ENCODE results near the gene RPA3.

RPA3 gene

GRCh38 chr7:7704867-7705266 lies 13.5 kb downstream of the RPA3 start:
- H3K4me3 ChIP-seq (ENCODE audit: low read depth, low read length) = no peak overlapping the region
- H3K9me3 ChIP-seq (ENCODE audit: severe bottlenecking) = no peaks in the 10 kb centered on the region
- DNase-seq = no peak
- TF ChIP-seq, protein P1, sequence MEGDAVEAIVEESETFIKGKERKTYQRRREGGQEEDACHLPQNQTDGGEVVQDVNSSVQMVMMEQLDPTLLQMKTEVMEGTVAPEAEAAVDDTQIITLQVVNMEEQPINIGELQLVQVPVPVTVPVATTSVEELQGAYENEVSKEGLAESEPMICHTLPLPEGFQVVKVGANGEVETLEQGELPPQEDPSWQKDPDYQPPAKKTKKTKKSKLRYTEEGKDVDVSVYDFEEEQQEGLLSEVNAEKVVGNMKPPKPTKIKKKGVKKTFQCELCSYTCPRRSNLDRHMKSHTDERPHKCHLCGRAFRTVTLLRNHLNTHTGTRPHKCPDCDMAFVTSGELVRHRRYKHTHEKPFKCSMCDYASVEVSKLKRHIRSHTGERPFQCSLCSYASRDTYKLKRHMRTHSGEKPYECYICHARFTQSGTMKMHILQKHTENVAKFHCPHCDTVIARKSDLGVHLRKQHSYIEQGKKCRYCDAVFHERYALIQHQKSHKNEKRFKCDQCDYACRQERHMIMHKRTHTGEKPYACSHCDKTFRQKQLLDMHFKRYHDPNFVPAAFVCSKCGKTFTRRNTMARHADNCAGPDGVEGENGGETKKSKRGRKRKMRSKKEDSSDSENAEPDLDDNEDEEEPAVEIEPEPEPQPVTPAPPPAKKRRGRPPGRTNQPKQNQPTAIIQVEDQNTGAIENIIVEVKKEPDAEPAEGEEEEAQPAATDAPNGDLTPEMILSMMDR (IDR thresholded peaks at IDR 0.05; ENCODE audit: low read depth, low read length) = no peak
- H3K27ac ChIP-seq = no peak overlapping the region
- H3K27me3 ChIP-seq (ENCODE audit: insufficient read depth, low read depth, severe bottlenecking) = no peaks in the 10 kb centered on the region
- H3K36me3 ChIP-seq = no peaks in the 10 kb centered on the region

GRCh38 chr7:7703427-7703826 lies 15.0 kb downstream of the RPA3 start:
- TF ChIP-seq, protein P1 (IDR thresholded peaks at IDR 0.05; ENCODE audit: low read depth, low read length) = no peak
- DNase-seq = no peak
- H3K27ac ChIP-seq = no peak overlapping the region
- H3K36me3 ChIP-seq = no peaks in the 10 kb centered on the region
- no peaks in the 10 kb centered on the region for H3K27me3 ChIP-seq (ENCODE audit: insufficient read depth, low read depth, severe bottlenecking)
- H3K4me3 ChIP-seq (ENCODE audit: low read depth, low read length) = no peak overlapping the region
- H3K9me3 ChIP-seq (ENCODE audit: severe bottlenecking) = no peaks in the 10 kb centered on the region

- Histone ChIP-seq H3K36me3 (no peaks in the 10 kb centered on the region), H3K27me3 (ENCODE audit: insufficient read depth, low read depth, severe bottlenecking) (no peaks in the 10 kb centered on the region), H3K9me3 (ENCODE audit: severe bottlenecking) (no peaks in the 10 kb centered on the region), H3K4me3 (ENCODE audit: low read depth, low read length) (no peak overlapping the region), H3K27ac (no peak overlapping the region)
- TF ChIP-seq, protein P1 (IDR thresholded peaks at IDR 0.05; ENCODE audit: low read depth, low read length) = no peak
- no peak for DNase-seq
Measured at GRCh38 chr7:7702826-7703225, 15.6 kb downstream of the RPA3 start.

DNA sequence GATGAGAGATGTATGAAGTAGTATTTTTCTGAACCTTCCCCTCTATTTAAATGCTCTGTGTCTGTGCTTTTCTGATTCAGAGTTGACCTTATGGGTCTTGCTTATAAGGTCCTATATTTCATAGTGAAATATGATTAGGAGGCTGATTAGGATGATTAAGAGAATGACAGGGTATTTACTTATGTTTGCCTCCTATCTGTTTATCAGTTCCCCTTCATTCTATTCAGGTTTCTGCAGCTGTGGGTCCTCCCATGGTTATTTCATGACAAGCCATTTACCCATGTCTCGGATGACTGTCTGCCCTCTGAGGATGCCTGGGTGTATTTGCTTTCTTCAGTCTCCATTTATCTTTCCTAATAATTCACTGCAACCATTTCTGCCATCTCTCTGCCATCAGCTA lies 16.9 kb downstream of the RPA3 start:
- H3K27me3 ChIP-seq (ENCODE audit: insufficient read depth, low read depth, severe bottlenecking) = no peaks in the 10 kb centered on the region
- TF ChIP-seq, protein P1 (IDR thresholded peaks at IDR 0.05; ENCODE audit: low read depth, low read length) = no peak
- DNase-seq = no peak

DNA sequence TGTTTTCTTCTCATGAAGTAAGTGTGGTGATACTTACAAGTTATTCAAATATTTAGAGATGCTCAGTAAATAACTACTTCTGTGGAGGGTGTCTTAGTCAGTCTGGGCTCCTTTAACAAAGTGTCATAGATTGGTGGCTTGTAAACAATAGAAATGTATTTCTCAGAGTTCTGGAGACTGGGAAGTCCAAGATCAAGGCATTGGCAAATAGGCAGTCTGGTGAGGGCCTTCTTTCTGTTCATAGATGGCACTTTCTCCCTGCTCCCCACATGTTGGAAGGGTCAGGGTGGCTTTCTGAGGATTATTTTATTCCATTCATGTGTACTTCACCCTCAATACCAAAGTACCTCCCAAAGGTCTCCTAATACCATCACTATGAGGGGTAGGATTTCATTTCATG lies 18.4 kb downstream of the RPA3 start:
- TF ChIP-seq, protein P1 (IDR thresholded peaks at IDR 0.05; ENCODE audit: low read depth, low read length) = no peak
- Histone ChIP-seq H3K36me3 (no peaks in the 10 kb centered on the region), H3K9me3 (ENCODE audit: severe bottlenecking) (no peaks in the 10 kb centered on the region), H3K4me3 (ENCODE audit: low read depth, low read length) (no peak overlapping the region), H3K27ac (no peak overlapping the region), H3K27me3 (ENCODE audit: insufficient read depth, low read depth, severe bottlenecking) (no peaks in the 10 kb centered on the region)
- no peak for DNase-seq

More for the DNA sequence above, 16.9 kb downstream of the RPA3 start:
- no peak overlapping the region for H3K4me3 ChIP-seq (ENCODE audit: low read depth, low read length)
- no peak overlapping the region for H3K27ac ChIP-seq
- no peaks in the 10 kb centered on the region for H3K36me3 ChIP-seq
- H3K9me3 ChIP-seq (ENCODE audit: severe bottlenecking) = no peaks in the 10 kb centered on the region

DNA sequence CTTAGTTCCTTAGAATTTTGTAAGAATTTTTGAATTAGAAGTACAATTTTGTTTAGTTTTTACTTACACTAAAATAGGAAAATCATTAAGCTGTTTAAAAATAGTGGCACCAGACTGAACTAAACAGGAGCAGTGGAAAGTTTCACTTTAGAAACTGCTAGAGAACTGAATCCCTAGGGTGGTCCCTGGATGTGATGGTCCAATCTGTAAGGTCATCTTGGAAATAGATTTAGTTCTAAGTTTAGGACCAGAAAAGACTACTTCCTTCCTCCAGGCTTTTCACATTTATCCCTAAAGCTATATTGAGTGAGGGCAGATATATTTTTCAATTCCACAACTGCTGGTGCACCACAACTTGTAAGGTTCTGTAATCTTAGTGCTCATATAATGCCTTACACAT lies 19.0 kb downstream of the RPA3 start:
- Histone ChIP-seq H3K9me3 (ENCODE audit: severe bottlenecking) (no peaks in the 10 kb centered on the region), H3K27ac (no peak overlapping the region), H3K4me3 (ENCODE audit: low read depth, low read length) (no peak overlapping the region), H3K27me3 (ENCODE audit: insufficient read depth, low read depth, severe bottlenecking) (no peaks in the 10 kb centered on the region), H3K36me3 (no peaks in the 10 kb centered on the region)
- TF ChIP-seq, protein P1 (IDR thresholded peaks at IDR 0.05; ENCODE audit: low read depth, low read length) = no peak
- DNase-seq = no peak
